Kidney (tissue), 14 donors: ENCODE results near the gene HES1. TPM values are rescaled to one million over a fixed set of nuclear protein-coding genes. Genes with fewer than 3 reads are reported as not detected.

Experiments
- DNase-seq, 5 donors: peaks; one replicate each; pipeline ENCODE4 v3.0.0-alpha.2; 2013 to 2020
- FAIRE-seq: peaks from 2 replicates; lab custom pipeline; 2012; peaks lifted over from hg19 to GRCh38; lab: Jason Lieb, UNC
- H3K27ac ChIP-seq, 2 donors: one replicate each; pipeline ENCODE4 v1.7.0; 2013; ENCODE audit warnings: low read depth in 2 of 2, low read length in 2 of 2, inconsistent platforms in 1 of 2
- H3K27me3 ChIP-seq: one replicate; pipeline ENCODE4 v1.7.1; 2013; ENCODE audit warnings: low read length, inconsistent platforms; ENCODE audit not compliant: control insufficient read depth, insufficient read depth
- H3K36me3 ChIP-seq, 3 donors: one replicate each; pipeline versions ENCODE4 v1.7.0 to v1.7.1; 2013; ENCODE audit warnings: low read length in 3 of 3, control low read depth in 1 of 3, inconsistent platforms in 1 of 3; ENCODE audit not compliant: insufficient read depth in 3 of 3, control insufficient read depth in 2 of 3
- H3K4me1 ChIP-seq, 3 donors: one replicate each; pipeline versions ENCODE4 v1.7.0 to v1.7.1; 2013; ENCODE audit warnings: low read length in 3 of 3, inconsistent platforms in 1 of 3, low read depth in 1 of 3; ENCODE audit not compliant: control insufficient read depth in 2 of 3, insufficient read depth in 2 of 3
- H3K4me3 ChIP-seq, 3 donors: one replicate each; pipeline versions ENCODE4 v1.7.0 to v1.8.1; 2013; ENCODE audit warnings: low read length in 3 of 3, control low read depth in 1 of 3, inconsistent platforms in 1 of 3
- H3K9ac ChIP-seq, 3 donors: one replicate each; pipeline versions ENCODE4 v1.7.0 to v1.7.1; 2013; ENCODE audit warnings: low read length in 3 of 3, control low read depth in 1 of 3, inconsistent platforms in 1 of 3
- H3K9me3 ChIP-seq, 3 donors: one replicate each; pipeline versions ENCODE4 v1.7.0 to v1.7.1; 2013; ENCODE audit warnings: low read length in 3 of 3, control low read depth in 1 of 3, inconsistent platforms in 1 of 3; ENCODE audit not compliant: control insufficient read depth in 2 of 3, insufficient read depth in 1 of 3
- intact Hi-C: fragments of 100-400 bp; cut with DNase I; formaldehyde crosslinking; loops from one replicate; pipeline ENCODE4 v1.11.1; 2022
- polyA plus RNA-seq: library from polyadenylated mRNA; stranded (reverse); fragments of 350-450 nt; fragmentation: Illumina TruSeq; extraction: RNeasy Lipid Tissue Mini Kit (QIAGEN cat#74804); gene quantifications from one replicate; pipeline ENCODE4 v1.2.3, GENCODE V29; 2014; ENCODE audit warnings: low read depth, low replicate concordance; ENCODE audit not compliant: insufficient read depth
- total RNA-seq: library from RNA; stranded (reverse); fragmentation: NEBNext Ultra II Directional; extraction: Animal tissue kit (Norgen Biotek cat#: 25700); gene quantifications from one replicate; pipeline ENCODE4 v1.2.1, GENCODE V29; 2021
- TF ChIP-seq, protein P1 (sequence below): IDR thresholded peaks from 3 replicates; pipeline ENCODE4 v1.5.1; 2012; ENCODE audit warnings: mild to moderate bottlenecking, moderate library complexity, borderline replicate concordance; ENCODE audit not compliant: insufficient read depth; ENCODE audit errors: extremely low read depth
- donor health status: control.
- donor health status: control.
- donor health status: control.
- donor health status: control.
- donor health status: control.
- donor health status: DM: yes; HTN: yes; CAD: no.
- donor health status: Normal renal cell carcinoma (clear cell type).

HES1 gene
- total and polyA plus RNA-seq, 2 donors from 2014 or later = 44.3 to 77.4 TPM

DNA sequence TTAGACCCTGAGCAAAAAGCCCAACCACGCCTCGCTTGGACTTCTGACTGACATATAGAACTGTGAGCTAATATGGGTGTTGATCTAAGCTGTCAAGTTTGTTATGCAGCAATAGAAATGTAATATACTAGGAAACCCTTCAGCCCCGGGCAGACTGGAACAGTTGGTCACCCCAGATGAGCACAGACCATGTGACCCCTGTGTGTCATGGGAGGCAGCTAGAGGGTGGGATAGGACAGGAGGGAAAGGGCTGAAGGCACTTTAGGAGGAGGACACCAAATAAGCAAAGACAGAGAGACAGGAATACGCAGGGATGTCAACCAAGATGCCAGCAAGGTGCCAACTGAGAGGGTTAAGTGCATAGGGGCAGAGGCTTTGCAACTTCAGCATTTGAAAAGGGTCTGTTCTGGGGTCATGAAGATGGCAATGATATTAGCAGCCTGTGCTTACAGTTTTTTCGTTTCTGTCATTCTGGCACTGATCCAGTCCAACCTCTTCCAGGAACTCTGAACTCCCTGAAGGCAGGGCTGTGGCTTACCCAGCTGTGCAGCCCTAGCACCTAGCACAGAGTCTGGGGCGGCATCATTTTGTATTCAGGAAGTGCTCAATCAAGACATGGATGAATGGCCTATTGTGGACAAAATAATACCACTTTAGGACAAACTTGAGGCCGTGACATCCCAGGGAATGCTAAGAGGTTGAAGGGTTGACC lies 51.4 kb downstream of the HES1 start:
- Histone ChIP-seq H3K9me3 (no peaks in the 10 kb centered on the region), H3K9ac (no peak overlapping the region), H3K4me3 (no peak overlapping the region), H3K4me1 (peaks cover 2 to 6% (median 5%) of the 10 kb centered on the region in 3 donors), H3K36me3 (no peaks in the 10 kb centered on the region), H3K27ac (no peak overlapping the region), H3K27me3 (no peaks in the 10 kb centered on the region)
- DNase-seq (peak in 1 of 5 donors; percentile 40), FAIRE-seq (no peak)
- TF ChIP-seq, protein P1, sequence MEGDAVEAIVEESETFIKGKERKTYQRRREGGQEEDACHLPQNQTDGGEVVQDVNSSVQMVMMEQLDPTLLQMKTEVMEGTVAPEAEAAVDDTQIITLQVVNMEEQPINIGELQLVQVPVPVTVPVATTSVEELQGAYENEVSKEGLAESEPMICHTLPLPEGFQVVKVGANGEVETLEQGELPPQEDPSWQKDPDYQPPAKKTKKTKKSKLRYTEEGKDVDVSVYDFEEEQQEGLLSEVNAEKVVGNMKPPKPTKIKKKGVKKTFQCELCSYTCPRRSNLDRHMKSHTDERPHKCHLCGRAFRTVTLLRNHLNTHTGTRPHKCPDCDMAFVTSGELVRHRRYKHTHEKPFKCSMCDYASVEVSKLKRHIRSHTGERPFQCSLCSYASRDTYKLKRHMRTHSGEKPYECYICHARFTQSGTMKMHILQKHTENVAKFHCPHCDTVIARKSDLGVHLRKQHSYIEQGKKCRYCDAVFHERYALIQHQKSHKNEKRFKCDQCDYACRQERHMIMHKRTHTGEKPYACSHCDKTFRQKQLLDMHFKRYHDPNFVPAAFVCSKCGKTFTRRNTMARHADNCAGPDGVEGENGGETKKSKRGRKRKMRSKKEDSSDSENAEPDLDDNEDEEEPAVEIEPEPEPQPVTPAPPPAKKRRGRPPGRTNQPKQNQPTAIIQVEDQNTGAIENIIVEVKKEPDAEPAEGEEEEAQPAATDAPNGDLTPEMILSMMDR = no peak
- intact Hi-C loops = no loop called here

Other genes starting within 250 kb of the HES1 start
- 0.72 TPM for gene CPN2, start 215.2 kb downstream of the HES1 start, total RNA-seq
- gene CPN2, start 215.2 kb downstream of the HES1 start, polyA plus RNA-seq = 15.8 TPM
- 0.63 TPM for gene LRRC15, start 233.6 kb downstream of the HES1 start, total RNA-seq
- 0.09 TPM for gene LRRC15, start 233.6 kb downstream of the HES1 start, polyA plus RNA-seq